Esophagus squamous epithelium (tissue), 5 donors: ENCODE data around the gene BRME1. TPM values are rescaled to one million over a fixed set of nuclear protein-coding genes. Genes with fewer than 3 reads are reported as not detected.

Experiments used
- DNase-seq: peaks from one replicate; lab custom pipeline; 2025; lab: John Stamatoyannopoulos, UW
- H3K27ac ChIP-seq, 4 donors: fragments of 200-600 bp; sonication (generic); one replicate each; pipeline ENCODE4 v1.5.1; 2016 to 2019; ENCODE audit warnings: mild to moderate bottlenecking in 1 of 4
- H3K27me3 ChIP-seq, 4 donors: fragments of 200-600 bp; sonication (generic); 1 replicate in 3 of 4; 2 replicates in 1 of 4; pipeline versions ENCODE4 v1.5.1 to v1.6.0; 2017 to 2021; ENCODE audit warnings: antibody characterized with exemption in 1 of 4
- H3K36me3 ChIP-seq, 3 donors: fragments of 200-600 bp; sonication (generic); one replicate each; pipeline ENCODE4 v1.5.1; 2016 to 2019
- H3K4me1 ChIP-seq, 3 donors: fragments of 200-600 bp; sonication (generic); one replicate each; pipeline ENCODE4 v1.5.1; 2017 to 2019
- H3K4me3 ChIP-seq, 4 donors: fragments of 200-600 bp; sonication (generic); 1 replicate in 3 of 4; 2 replicates in 1 of 4; pipeline ENCODE4 v1.5.1; 2016 to 2019; ENCODE audit warnings: mild to moderate bottlenecking in 2 of 4, moderate library complexity in 1 of 4
- H3K9me3 ChIP-seq, 3 donors: fragments of 200-600 bp; sonication (generic); one replicate each; pipeline ENCODE4 v1.5.1; 2016 to 2019
- POLR2A ChIP-seq, 4 donors: fragments of 450-650 bp; IDR thresholded peaks; one replicate each; pipeline ENCODE4 v1.6.1; 2017; ENCODE audit warnings: antibody characterized with exemption in 4 of 4, mild to moderate bottlenecking in 4 of 4, moderate library complexity in 3 of 4
- WGBS, 2 donors: methylation state at CpG; one replicate each; pipeline ENCODE4 v1.1.5; 2018; 5-methylcytosine and 5-hydroxymethylcytosine counted together
- intact Hi-C: fragments of 100-400 bp; cut with DNase I; formaldehyde crosslinking; loops from one replicate; pipeline ENCODE4 v1.15.0; 2022
- total RNA-seq, 4 donors: library from RNA; depleted of rRNA; stranded (reverse); fragments of >200 nt; gene quantifications; one replicate each; pipeline ENCODE4 v1.1.0, GENCODE V29; 2016
- TF ChIP-seq, protein P1 (sequence below), 6 experiments: fragments of 450-650 bp in 4 of 6; fragments of 200-600 bp in 2 of 6; sonication (generic) in 2 of 6; IDR thresholded peaks; one replicate each; pipeline ENCODE4 v1.5.1; 2016 to 2019; ENCODE audit warnings: antibody characterized with exemption in 6 of 6, mild to moderate bottlenecking in 4 of 6, moderate library complexity in 4 of 6
- donor health status: DM: yes; HTN: yes; CAD: no.

Gene BRME1
- total RNA-seq, 4 donors from 2014 or later, result 1.8 to 6.3 (median 4.0) TPM

DNA sequence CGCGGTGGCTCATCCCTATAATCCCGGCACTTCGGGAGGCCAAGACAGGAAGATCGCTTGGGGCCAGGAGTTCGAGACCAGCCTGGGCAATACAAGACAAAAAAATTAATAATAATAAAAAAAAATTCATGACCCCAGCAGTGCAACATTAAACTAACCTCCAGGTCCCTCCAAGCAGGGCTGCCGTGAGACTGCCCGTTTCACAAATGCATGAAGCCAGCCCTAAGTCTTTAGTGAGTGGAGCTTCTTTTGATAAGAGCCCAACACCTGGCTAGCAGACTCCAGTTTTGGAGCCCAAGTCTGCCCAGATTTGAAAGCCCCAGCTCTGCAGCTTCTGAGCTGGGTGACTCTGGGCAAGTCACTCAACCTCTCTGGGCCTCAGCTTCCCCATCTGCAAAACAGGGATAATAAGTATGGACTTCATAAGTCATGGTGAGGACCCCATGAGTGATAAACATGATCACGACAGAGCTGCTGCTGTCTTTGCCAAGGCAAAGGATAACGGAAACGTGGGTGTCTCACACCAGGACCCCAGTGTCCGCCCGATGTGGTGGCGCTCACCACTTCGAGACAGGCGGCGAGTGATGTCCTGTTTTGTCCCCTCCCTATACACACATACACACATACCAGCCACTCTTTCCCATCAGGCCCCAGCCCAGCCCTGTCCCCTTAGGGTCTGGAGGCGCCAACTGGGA lies 67.3 kb downstream of the BRME1 start:
- TF ChIP-seq, protein P1, sequence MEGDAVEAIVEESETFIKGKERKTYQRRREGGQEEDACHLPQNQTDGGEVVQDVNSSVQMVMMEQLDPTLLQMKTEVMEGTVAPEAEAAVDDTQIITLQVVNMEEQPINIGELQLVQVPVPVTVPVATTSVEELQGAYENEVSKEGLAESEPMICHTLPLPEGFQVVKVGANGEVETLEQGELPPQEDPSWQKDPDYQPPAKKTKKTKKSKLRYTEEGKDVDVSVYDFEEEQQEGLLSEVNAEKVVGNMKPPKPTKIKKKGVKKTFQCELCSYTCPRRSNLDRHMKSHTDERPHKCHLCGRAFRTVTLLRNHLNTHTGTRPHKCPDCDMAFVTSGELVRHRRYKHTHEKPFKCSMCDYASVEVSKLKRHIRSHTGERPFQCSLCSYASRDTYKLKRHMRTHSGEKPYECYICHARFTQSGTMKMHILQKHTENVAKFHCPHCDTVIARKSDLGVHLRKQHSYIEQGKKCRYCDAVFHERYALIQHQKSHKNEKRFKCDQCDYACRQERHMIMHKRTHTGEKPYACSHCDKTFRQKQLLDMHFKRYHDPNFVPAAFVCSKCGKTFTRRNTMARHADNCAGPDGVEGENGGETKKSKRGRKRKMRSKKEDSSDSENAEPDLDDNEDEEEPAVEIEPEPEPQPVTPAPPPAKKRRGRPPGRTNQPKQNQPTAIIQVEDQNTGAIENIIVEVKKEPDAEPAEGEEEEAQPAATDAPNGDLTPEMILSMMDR (IDR thresholded peaks at IDR 0.05), result no peak
- no peak for TF ChIP-seq POLR2A (IDR thresholded peaks at IDR 0.05)
- WGBS, 2 donors, result 26 to 37% methylated on average over 9 to 15 of the region's 18 CpGs
- DNase-seq, result no peak
- peak overlapping the region; percentile 98 to 100 (median 100) for H3K27ac ChIP-seq
- peaks cover 65 to 90% (median 68%) of the 10 kb centered on the region in 3 donors for H3K4me1 ChIP-seq
- peak overlapping the region; percentile 74 to 99 (median 89) for H3K4me3 ChIP-seq
- peaks cover 12 to 42% (median 16%) of the 10 kb centered on the region in 3 donors for H3K36me3 ChIP-seq
- intact Hi-C loops, result loop anchor here (5.0 kb wide), 1 partner anchor 41 kb away; the partner anchor contains the start of gene ZSWIM4
- no peaks in the 10 kb centered on the region for H3K9me3 ChIP-seq
- no peaks in the 10 kb centered on the region for H3K27me3 ChIP-seq

DNA sequence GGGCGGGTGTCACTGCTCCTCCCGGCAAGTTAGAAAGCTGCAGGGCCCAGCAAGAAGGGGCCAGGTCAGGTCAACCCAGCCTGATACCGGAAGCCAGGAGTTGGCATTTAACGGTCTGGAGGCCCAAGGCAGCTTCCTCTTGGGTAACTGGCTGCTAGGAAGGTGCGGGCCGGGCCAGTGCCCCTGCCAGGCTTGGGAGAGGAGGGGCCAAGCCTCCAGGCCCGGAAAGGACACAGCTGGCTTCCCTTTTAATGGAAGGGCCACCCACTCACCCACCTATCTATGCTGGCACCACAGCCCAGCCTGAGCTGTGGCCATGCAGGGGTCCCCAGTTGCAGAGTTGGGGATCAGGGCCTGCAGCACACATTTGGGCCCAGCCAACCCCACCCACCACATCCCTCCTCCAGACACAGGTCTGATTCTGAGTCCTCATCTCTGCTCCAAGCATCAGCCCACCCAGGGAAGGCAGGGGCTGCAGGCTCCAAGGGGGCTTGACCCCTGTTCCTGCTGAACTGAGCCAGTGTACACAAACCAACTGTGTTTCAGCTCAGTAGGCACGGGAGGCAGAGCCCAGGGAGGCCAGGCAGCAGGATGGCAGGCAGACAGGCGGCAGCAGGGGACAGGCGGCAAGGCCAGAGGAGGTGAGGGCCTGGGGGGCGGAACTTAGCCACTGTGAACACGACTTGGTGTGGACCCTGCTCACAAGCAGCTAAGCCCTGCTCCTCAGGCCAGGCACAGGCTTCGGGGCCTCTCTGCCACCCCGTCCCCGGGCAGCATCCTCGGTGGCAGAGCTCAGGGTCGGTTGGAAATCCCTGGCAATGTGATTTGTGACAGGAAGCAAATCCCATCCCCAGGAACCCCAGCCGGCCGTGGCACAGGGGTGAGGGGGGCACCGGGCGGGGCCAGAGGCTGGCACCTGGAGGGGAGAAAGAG lies 69.9 kb downstream of the BRME1 start:
- Histone ChIP-seq H3K4me1 (peaks cover 61 to 90% (median 65%) of the 10 kb centered on the region in 3 donors), H3K9me3 (no peaks in the 10 kb centered on the region), H3K27me3 (no peaks in the 10 kb centered on the region), H3K27ac (peak overlapping the region; percentile 87 to 100 (median 98)), H3K4me3 (peak overlapping the region in 3 of 4 donors; percentile 7 to 41 (median 18)), H3K36me3 (peaks cover 12 to 49% (median 16%) of the 10 kb centered on the region in 3 donors)
- TF ChIP-seq POLR2A (IDR thresholded peaks at IDR 0.05), result no peak
- TF ChIP-seq, protein P1 (IDR thresholded peaks at IDR 0.05), result no peak
- no peak for DNase-seq
- 0 to 39% methylated on average over 1 to 4 of the region's 21 CpGs for WGBS, 2 donors
- intact Hi-C loops, result loop anchor here (5.0 kb wide), 1 partner anchor 39 kb away; the partner anchor contains the start of gene ZSWIM4

DNA sequence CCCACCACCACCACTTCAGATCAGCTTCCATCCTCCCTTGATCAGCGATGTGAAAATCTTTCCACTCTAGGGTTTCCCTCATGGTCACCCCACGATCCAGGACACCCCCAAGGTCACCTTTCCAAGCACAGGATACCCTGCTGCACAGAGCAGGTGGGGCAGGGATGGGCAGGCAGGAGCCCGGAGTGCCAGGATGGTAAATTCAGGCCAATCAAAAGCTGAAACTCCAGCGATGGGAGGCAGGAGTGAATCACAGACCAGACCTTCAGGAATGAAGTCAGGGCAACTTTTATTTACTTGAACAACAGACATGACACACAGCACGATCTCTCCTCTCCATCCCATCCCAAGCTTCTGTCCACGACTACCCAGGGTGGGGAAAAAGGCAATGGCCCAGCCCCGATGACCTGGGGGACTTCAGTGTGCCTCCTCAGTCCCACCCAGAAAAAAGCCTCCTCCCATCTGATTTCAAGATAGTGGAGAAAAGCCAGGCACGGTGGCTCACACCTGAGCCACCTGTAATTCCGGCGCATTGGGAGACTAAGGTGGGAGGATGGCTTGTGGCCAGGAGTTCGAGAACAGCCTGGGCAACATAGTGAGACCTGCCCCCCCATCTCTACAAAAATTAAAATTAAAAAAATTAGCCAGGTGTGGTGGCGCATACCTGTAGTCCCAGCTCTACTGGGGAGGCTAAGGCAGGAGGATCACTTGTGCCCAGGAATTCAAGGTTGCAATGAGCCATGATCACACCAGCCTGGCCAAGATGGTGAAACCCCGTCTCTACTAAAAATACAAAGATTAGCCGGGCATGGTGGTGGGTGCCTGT lies 71.5 kb downstream of the BRME1 start:
- no peak for DNase-seq
- H3K9me3 ChIP-seq, result no peaks in the 10 kb centered on the region
- intact Hi-C loops, result loop anchor here (5.0 kb wide), 1 partner anchor 37 kb away; the partner anchor contains the start of gene ZSWIM4
- peaks cover 12 to 65% (median 16%) of the 10 kb centered on the region in 3 donors for H3K36me3 ChIP-seq
- WGBS, 2 donors, result 55 to 63% methylated on average over 8 to 13 of the region's 14 CpGs
- H3K27me3 ChIP-seq, result no peaks in the 10 kb centered on the region
- H3K4me1 ChIP-seq, result peaks cover 51 to 74% (median 64%) of the 10 kb centered on the region in 3 donors
- no peak for TF ChIP-seq POLR2A (IDR thresholded peaks at IDR 0.05)
- TF ChIP-seq, protein P1 (IDR thresholded peaks at IDR 0.05), result no peak
- peak overlapping the region; percentile 71 to 99 (median 94) for H3K27ac ChIP-seq
- H3K4me3 ChIP-seq, result peak overlapping the region in 1 of 4 donors; percentile 18

DNA sequence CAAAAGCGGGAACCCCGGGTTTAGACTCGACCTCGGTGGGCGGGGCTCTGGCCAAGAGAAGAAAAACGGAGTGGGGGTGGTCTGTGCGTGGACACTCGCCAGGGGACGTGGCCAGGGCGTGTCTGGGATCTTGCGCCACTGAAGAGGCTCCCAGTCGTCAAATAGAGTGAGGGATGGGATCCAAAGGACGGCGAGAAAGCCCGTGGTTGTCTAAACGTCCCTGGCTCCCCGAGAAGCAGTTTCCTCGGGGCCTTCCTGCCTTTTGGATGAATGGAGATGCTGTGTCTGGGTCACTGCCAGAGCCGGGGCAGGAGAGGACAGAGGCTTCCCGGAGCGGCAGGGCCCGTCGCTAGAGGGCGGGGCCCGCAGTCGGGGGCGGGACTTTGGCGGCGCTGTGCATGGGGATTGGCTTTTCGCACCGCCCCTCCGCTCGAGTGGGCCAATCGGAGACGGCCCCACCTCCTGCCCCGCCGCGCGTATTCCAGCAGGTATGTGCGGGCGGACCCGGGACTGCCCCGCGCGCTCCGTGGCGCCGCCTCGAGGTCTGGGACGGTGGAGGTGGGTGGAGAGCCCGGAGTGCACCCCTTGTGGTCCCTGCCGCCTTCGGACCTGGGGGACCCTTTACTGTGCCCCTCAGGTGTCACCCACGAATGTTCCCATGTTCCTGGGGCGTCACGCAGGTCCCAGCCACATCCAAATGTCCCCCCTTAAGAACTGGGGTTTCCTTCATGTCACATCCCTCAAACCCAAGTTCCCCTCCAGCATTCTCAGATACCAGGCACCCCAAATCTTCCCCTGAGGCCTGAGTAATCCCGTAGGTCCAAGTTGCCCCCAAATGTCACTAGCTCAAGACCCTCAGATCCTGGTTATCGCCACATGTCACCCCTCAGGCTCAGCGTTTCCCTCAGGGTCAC lies 72.3 kb downstream of the BRME1 start:
- Histone ChIP-seq H3K9me3 (no peaks in the 10 kb centered on the region), H3K4me3 (peak overlapping the region in 3 of 4 donors; percentile 18 to 41 (median 24)), H3K27ac (peak overlapping the region; percentile 71 to 99 (median 94)), H3K27me3 (no peaks in the 10 kb centered on the region), H3K4me1 (peaks cover 43 to 65% (median 55%) of the 10 kb centered on the region in 3 donors), H3K36me3 (peaks cover 12 to 74% (median 16%) of the 10 kb centered on the region in 3 donors)
- 14 to 17% methylated on average over 13 to 18 of the region's 59 CpGs for WGBS, 2 donors
- intact Hi-C loops, result no loop called here
- TF ChIP-seq, protein P1 (IDR thresholded peaks at IDR 0.05), result peak; percentile 22 to 65 (median 48)
- peak in 1 of 4 donors; percentile 21 for TF ChIP-seq POLR2A (IDR thresholded peaks at IDR 0.05)
- peak; percentile 60 for DNase-seq
